ENCODE data around the gene ERCC5.

DNA sequence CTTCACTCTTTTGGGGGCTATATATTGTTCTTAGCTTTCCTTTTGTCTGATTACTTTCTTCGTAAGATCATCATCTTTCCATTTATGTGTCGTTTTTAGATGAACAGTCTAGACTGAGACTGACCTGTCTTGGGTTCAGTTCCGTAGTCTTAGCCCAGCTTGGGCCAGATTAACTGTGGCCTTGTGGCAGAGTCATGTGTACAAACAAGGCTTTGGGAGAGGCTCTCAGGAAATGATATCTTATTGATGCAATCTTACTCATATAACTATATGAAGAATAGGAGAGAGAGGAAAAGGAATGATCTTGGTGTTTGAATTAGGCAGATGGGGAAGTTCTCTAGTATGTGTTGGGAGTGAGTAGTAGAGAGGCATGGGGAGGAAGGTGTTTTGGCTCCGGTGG is 6.8 kb upstream of the ERCC5 start:
- TF ChIP-seq ZNF274 (IDR thresholded peaks at IDR 0.05; ENCODE audit: low read depth, low read length) = no peak
- no peak for TF ChIP-seq YY1 (IDR thresholded peaks at IDR 0.05; ENCODE audit: insufficient read depth, insufficient read length)

All from NT2/D1 (cell line).